GM21528 (cell line): ENCODE data around the gene PHKB.
"Not testable (repeated sequence)": the region's sequence is repeated elsewhere in the genome, so short reads cannot be mapped to it uniquely, and the experiment has no call there.

Source experiments
- ATAC-seq: cut with Tn5 transposase; IDR thresholded peaks from one replicate; pipeline ENCODE4 v1.9.1; 2021; ENCODE audit warnings: mild to moderate bottlenecking, moderate library complexity; ENCODE audit not compliant: unreplicated experiment, low FRiP score

Gene PHKB

DNA sequence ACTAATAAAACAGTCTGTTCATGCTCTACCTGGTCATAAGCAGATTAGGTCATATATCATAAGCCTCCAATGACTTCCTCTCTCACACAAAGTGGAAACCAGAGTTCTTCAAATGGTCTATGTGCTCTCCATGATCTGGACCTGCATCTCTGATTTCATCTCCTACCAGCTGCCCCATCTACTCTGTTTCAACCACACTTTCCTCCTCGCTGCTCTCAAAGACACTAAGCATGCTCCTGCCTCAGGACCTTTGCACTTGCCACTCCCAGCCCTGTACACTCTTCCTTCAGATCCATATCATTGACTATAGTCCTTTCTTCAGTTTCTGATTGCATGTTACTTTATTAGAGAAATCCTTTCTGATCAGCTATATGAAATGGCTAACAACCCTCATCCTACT lies 196.8 kb downstream of the PHKB start:
- no peak for ATAC-seq

GRCh38 chr16:47660540-47660939 lies 199.4 kb downstream of the PHKB start:
- no peak for ATAC-seq

DNA sequence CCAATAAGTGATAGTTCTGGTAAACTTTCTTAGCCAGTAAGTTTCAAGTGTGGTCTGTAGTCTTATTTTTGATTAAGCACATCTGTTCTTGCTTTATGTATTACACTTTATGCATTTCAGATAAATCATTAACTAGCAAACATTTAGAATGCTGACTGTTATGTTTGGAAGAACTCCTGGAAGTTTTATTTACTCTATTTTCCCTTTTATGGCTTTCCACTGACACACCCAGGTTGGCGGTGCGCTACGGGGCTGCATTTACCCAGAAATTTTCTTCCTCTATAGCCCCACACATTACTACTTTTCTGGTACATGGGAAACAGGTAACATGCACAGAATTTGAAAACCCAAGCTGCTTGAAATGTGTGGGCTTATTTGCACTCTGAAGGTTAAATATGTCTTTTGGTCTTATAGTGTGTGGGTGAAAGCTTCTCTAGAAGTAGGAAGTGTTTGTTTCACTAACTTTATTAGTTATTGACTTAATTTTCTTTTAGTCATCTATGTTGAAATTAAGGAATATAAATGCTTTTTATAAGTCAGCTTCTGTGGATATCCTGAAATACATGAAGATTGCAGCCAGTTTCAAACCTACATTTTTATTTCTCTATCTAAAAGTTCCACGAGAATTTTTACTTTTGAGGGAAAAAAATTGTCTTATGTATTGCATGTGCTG lies 203.7 kb downstream of the PHKB start:
- ATAC-seq, result no peak

- no peak for ATAC-seq
Observed at GRCh38 chr16:47666434-47666833, 205.3 kb downstream of the PHKB start.

- no peak for ATAC-seq
Observed at GRCh38 chr16:47667956-47668355, 206.8 kb downstream of the PHKB start.

GRCh38 chr16:47672475-47672874 lies 211.3 kb downstream of the PHKB start:
- ATAC-seq, result no peak

- ATAC-seq, result no peak
Observed at GRCh38 chr16:47676635-47677177, 215.6 kb downstream of the PHKB start.

- not testable (repeated sequence) for ATAC-seq
Observed at GRCh38 chr16:47681571-47681970, 220.4 kb downstream of the PHKB start.

- no peak for ATAC-seq
Observed at GRCh38 chr16:47687694-47688093, 226.6 kb downstream of the PHKB start.

DNA sequence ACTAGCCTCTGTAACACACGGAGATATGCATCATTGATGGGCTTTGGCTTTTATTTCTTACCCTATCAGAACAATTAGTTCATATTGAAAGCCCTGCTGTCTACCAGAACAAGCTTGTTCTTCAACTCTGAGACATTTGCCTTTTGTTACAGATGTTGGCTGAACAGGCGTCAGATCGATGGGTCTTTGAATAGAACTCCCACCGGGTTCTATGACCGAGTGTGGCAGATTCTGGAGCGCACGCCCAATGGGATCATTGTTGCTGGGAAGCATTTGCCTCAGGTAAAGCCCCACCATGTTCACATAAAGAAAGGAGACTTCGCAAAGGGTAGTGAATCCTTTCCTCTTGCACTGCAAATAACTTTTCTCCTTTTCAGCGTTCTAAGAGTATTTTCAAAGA lies 232.1 kb downstream of the PHKB start:
- ATAC-seq, result no peak

DNA sequence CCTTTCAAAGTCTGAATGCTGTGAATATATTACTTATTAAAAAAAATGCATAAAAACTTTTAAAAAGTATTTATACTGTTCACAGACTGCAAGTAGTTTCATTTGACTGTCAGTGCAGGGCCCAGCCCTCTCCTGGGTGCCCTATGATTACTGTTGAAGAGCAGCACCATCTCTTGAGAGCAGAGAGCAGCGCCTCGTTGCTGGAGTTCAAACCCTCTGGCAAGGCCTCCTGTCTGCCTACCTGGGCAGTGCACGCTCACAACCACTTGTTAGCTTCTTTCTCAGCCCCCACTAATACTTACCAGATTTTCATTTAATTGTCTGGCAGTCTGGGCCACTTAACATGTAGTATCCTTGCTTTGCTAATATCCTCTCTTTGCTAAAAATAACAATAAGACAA lies 233.4 kb downstream of the PHKB start:
- ATAC-seq, result no peak

DNA sequence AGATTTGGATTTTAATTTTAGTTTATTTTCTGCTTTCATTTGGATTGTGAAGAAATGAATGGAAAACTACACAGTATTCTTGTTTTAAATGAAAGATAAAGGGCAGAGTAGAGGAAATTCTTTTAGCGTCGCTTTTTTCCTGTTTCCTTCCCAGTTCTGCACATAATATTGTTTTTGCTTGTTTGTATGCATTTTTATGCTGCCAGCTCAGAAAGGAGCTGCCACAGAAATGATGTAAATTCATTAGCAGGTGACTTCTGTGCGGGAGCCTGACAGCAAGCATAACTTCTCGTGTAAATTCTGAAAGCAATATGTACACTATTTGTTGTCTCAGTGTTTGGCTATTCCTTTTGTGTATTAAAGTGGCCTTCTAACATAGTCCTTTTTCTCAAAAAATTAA lies 234.6 kb downstream of the PHKB start:
- no peak for ATAC-seq

GRCh38 chr16:47697826-47698225 lies 236.7 kb downstream of the PHKB start:
- no peak for ATAC-seq

DNA sequence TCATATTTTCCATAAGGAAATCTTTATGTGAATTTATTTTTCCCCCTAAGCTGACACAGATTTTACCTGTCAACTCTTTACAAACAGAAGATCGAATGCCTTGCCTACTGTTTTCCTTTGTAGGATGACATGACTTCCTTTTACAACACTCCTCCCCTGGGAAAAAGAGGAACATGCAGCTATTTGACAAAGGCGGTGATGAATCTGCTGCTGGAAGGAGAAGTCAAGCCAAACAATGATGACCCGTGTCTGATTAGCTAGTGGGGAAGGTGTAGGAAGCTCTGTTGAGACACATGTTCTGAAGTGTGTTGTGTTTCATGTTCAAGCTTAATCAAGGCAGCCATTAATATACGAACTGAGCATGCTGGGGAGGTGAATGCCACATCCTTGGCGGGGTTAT lies 238.0 kb downstream of the PHKB start:
- no peak for ATAC-seq

DNA sequence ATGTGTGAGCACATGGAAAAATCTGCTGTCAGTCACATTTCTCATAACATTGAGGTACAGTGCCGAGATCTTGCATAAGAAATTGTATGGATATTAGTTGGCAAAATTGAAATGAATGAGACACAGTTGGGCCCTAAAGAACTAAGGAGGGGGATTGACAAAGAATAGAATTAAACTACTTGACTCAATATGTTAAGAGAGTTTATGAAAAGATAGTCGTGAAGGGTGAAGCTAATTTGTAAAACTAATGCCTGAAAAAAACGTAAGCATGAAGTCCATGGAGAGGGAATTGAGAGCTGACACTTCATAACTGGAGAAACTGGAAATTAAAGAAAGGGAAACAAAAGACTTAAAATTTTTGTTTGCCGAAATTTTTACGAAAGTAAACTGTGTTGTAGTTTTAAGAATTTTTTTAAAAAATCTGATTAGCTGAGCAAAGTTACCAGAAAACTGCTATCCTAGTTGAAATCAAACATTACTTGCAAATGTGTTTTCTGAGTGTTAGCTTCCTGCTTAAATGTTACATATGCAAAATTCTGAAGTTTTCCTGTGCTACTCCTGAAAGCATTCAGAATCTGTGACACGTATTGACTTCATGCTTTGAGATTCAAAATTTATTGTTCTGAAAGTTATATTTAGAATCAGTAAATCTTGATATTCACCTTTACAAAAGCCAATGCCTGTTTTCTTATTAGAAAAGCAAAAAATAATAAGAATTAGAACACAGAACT lies 239.9 kb downstream of the PHKB start:
- no peak for ATAC-seq

DNA sequence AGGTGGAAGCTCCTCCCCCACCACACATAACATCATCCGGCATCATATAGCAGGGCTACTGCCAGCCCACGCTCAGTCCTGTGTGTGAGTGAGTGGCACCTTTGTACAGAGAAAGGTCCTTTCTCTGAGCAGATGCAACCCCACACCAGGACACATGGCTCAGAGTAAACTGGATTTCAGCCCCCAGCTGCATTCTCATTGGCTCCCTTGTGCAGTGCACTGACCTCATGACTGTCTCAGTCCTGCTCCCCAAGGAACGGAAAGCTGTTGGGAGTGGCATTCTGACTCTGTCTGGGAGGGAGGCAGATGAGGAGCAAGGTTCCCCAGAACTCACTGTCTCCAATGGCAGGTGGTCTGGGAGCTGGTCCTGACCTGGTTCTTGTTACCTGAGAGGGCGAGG lies 244.1 kb downstream of the PHKB start:
- no peak for ATAC-seq

- no peak for ATAC-seq
Observed at GRCh38 chr16:47711809-47712208, 250.7 kb downstream of the PHKB start.

GRCh38 chr16:47712276-47713224 lies 251.4 kb downstream of the PHKB start:
- no peak for ATAC-seq

GRCh38 chr16:47713225-47713595 lies 252.1 kb downstream of the PHKB start:
- ATAC-seq, result peak; percentile 68

DNA sequence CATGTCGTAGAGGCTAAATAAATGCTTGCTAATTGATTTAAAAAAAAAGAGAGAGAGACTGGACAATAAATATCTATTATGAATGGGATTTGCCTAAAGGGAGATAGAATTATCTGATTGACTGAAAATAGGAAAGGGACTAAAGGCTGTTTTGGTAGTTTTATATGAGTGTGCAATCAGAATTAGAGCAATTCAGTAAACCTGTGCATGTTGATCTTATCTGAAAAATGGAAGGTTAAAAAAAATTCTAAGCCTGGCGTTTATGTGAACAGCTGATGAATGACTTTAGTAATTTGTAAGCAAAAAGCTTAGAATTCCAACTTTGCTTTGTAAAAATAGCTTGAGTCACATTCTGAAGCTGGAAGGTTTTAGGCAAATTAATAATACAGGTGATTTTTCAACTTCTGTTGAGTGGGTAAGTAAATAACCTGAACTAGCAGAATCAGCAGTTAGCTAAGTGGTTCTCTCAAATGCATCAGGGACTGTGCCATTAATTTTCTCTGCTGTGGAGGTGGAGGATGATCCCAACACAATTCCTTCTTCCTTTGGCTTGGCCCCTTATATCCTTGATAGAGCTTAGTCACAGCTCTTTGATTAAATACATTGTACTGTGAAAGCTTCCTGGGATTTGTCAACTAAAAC lies 254.4 kb downstream of the PHKB start:
- no peak for ATAC-seq
